HG03095 (cell line): ENCODE data around the gene WDFY1.

Experiments used
- ATAC-seq: cut with Tn5 transposase; IDR thresholded peaks from one replicate; pipeline ENCODE4 v1.9.1; 2021; ENCODE audit warnings: moderate library complexity; ENCODE audit not compliant: unreplicated experiment

WDFY1 gene

GRCh38 chr2:223860809-223861738 is 84.1 kb downstream of the WDFY1 start:
- ATAC-seq, result no peak

- no peak for ATAC-seq
These were observed 86.1 kb downstream of the WDFY1 start for GRCh38 chr2:223859070-223859469.

GRCh38 chr2:223856584-223856983 is 88.6 kb downstream of the WDFY1 start:
- no peak for ATAC-seq

- ATAC-seq, result no peak
These were observed 89.1 kb downstream of the WDFY1 start for GRCh38 chr2:223856021-223856420.

- no peak for ATAC-seq
These were observed 89.7 kb downstream of the WDFY1 start for GRCh38 chr2:223855426-223855825.

GRCh38 chr2:223854741-223855140 is 90.4 kb downstream of the WDFY1 start:
- peak; percentile 56 for ATAC-seq

- ATAC-seq, result peak; percentile 41
These were observed 91.7 kb downstream of the WDFY1 start for GRCh38 chr2:223853425-223853837.

- ATAC-seq, result no peak
These were observed 92.8 kb downstream of the WDFY1 start for GRCh38 chr2:223852281-223852795.

GRCh38 chr2:223847410-223847809 is 97.7 kb downstream of the WDFY1 start:
- ATAC-seq, result no peak

- ATAC-seq, result no peak
These were observed 98.6 kb downstream of the WDFY1 start for GRCh38 chr2:223846515-223846914.

- no peak for ATAC-seq
These were observed 103.5 kb downstream of the WDFY1 start for GRCh38 chr2:223841436-223842190.

- ATAC-seq, result peak; percentile 57
These were observed 107.7 kb downstream of the WDFY1 start, which contains the start of gene AP1S3 for GRCh38 chr2:223837287-223838061. TSS of gene AP1S3 (minus strand) at chr2:223837582. CDS start at chr2:223837450, 132 bp downstream.

GRCh38 chr2:223835701-223836532 is 109.2 kb downstream of the WDFY1 start:
- peak; percentile 60 for ATAC-seq

- ATAC-seq, result no peak
These were observed 110.7 kb downstream of the WDFY1 start for GRCh38 chr2:223834431-223834830.

- ATAC-seq, result no peak
These were observed 112.8 kb downstream of the WDFY1 start for GRCh38 chr2:223832241-223832903.

- ATAC-seq, result no peak
These were observed 116.0 kb downstream of the WDFY1 start for GRCh38 chr2:223829128-223829527.

GRCh38 chr2:223828314-223828713 is 116.8 kb downstream of the WDFY1 start:
- no peak for ATAC-seq

- ATAC-seq, result no peak
These were observed 118.1 kb downstream of the WDFY1 start for GRCh38 chr2:223826995-223827394.
